ENCODE results near the gene IQCE.

- TF ChIP-seq RAD21 (IDR thresholded peaks at IDR 0.05; ENCODE audit: low read depth) (no peak), ZBTB7A (IDR thresholded peaks at IDR 0.05; ENCODE audit: low read depth) (no peak), EP300 (IDR thresholded peaks at IDR 0.05; ENCODE audit: borderline replicate concordance) (no peak), MAX (IDR thresholded peaks at IDR 0.05) (no peak), CEBPB (IDR thresholded peaks at IDR 0.05) (no peak), EGR1 (IDR thresholded peaks at IDR 0.05) (no peak), FOXM1 (IDR thresholded peaks at IDR 0.05; ENCODE audit: borderline replicate concordance, low read depth) (no peak), TAF1 (IDR thresholded peaks at IDR 0.05; ENCODE audit: low read depth) (no peak), YY1 (IDR thresholded peaks at IDR 0.05; ENCODE audit: low read depth) (no peak), USF1 (IDR thresholded peaks at IDR 0.05) (no peak)
- TF ChIP-seq, protein P1, sequence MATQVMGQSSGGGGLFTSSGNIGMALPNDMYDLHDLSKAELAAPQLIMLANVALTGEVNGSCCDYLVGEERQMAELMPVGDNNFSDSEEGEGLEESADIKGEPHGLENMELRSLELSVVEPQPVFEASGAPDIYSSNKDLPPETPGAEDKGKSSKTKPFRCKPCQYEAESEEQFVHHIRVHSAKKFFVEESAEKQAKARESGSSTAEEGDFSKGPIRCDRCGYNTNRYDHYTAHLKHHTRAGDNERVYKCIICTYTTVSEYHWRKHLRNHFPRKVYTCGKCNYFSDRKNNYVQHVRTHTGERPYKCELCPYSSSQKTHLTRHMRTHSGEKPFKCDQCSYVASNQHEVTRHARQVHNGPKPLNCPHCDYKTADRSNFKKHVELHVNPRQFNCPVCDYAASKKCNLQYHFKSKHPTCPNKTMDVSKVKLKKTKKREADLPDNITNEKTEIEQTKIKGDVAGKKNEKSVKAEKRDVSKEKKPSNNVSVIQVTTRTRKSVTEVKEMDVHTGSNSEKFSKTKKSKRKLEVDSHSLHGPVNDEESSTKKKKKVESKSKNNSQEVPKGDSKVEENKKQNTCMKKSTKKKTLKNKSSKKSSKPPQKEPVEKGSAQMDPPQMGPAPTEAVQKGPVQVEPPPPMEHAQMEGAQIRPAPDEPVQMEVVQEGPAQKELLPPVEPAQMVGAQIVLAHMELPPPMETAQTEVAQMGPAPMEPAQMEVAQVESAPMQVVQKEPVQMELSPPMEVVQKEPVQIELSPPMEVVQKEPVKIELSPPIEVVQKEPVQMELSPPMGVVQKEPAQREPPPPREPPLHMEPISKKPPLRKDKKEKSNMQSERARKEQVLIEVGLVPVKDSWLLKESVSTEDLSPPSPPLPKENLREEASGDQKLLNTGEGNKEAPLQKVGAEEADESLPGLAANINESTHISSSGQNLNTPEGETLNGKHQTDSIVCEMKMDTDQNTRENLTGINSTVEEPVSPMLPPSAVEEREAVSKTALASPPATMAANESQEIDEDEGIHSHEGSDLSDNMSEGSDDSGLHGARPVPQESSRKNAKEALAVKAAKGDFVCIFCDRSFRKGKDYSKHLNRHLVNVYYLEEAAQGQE (IDR thresholded peaks at IDR 0.05; ENCODE audit: low read depth) = no peak
Measured at GRCh38 chr7:2661602-2662272, 103.0 kb downstream of the IQCE start.
